A673 (cell line): ENCODE results near the gene ADGRB2. TPM values are rescaled to one million over a fixed set of nuclear protein-coding genes. Genes with fewer than 3 reads are reported as not detected.

ENCODE experiments used
- BruUV-seq: library from RNA; stranded (reverse); fragments of 400-500 nt; replicated peaks from 2 replicates; lab custom pipeline; 2021; lab: Mats Ljungman, UMichigan
- CTCF ChIA-PET: fragments of 300-600 bp; sonication (Branson Sonifier 250); formaldehyde crosslinking; loops from one replicate; lab custom pipeline; 2022; ENCODE audit warnings: antibody characterized with exemption; lab: Charles Lee
- POLR2A ChIA-PET: fragments of 300-600 bp; sonication (Branson Sonifier 250); formaldehyde crosslinking; loops from one replicate; lab custom pipeline; 2022; ENCODE audit warnings: antibody characterized with exemption; ENCODE audit not compliant: low non-redundant PET; lab: Charles Lee
- DNase-seq: peaks from one replicate; pipeline ENCODE4 v3.0.0-alpha.2; 2015; ENCODE audit warnings: low spot score
- H3K27ac ChIP-seq: fragments of 200-600 bp; sonication (generic); 2 replicates; pipeline ENCODE4 v1.5.1; 2016; ENCODE audit warnings: mixed run types, low read depth, mild to moderate bottlenecking, mixed read lengths, antibody characterized with exemption, low read length; ENCODE audit not compliant: poor library complexity, severe bottlenecking
- H3K27me3 ChIP-seq: fragments of 200-600 bp; sonication (generic); replicated peaks from 2 replicates; pipeline ENCODE4 v1.6.1; 2017; ENCODE audit warnings: mixed run types, low read depth, mild to moderate bottlenecking, mixed read lengths, antibody characterized with exemption, low read length; ENCODE audit not compliant: insufficient read depth, poor library complexity
- H3K36me3 ChIP-seq: fragments of 200-600 bp; sonication (generic); 2 replicates; pipeline ENCODE4 v1.6.1; 2016; ENCODE audit warnings: mixed run types, mild to moderate bottlenecking, mixed read lengths, antibody characterized with exemption, low read length; ENCODE audit not compliant: insufficient read depth, poor library complexity, severe bottlenecking
- H3K4me1 ChIP-seq: fragments of 200-600 bp; sonication (generic); 2 replicates; pipeline ENCODE4 v1.6.1; 2017; ENCODE audit warnings: mixed run types, mild to moderate bottlenecking, mixed read lengths, antibody characterized with exemption, low read length; ENCODE audit not compliant: insufficient read depth, poor library complexity, severe bottlenecking
- H3K4me3 ChIP-seq: fragments of 200-600 bp; sonication (generic); 2 replicates; pipeline ENCODE4 v1.5.1; 2016; ENCODE audit warnings: low read depth, mixed run types, mild to moderate bottlenecking, mixed read lengths, low read length; ENCODE audit not compliant: poor library complexity, severe bottlenecking
- H3K9me3 ChIP-seq: fragments of 200-600 bp; sonication (generic); 2 replicates; pipeline ENCODE4 v1.6.1; 2016; ENCODE audit warnings: mixed run types, low read depth, mild to moderate bottlenecking, mixed read lengths, antibody characterized with exemption, low read length; ENCODE audit not compliant: poor library complexity, severe bottlenecking
- CTCF ChIP-seq: fragments of 300-800, 200-600 bp; sonication (generic); conservative IDR thresholded peaks from 2 replicates; pipeline ENCODE4 v1.5.1; 2017; ENCODE audit warnings: low read depth, mild to moderate bottlenecking, antibody characterized with exemption, low read length, moderate library complexity, mixed read lengths
- EZH2 ChIP-seq: fragments of 200-600 bp; sonication (generic); IDR thresholded peaks from 2 replicates; pipeline ENCODE4 v1.6.1; 2017; ENCODE audit warnings: borderline replicate concordance, low read depth, mild to moderate bottlenecking, mixed read lengths, antibody characterized with exemption, low read length; ENCODE audit not compliant: poor library complexity, severe bottlenecking
- intact Hi-C: fragments of 100-400 bp; cut with micrococcal nuclease; formaldehyde crosslinking; loops from one replicate; pipeline ENCODE4 v1.10.0; 2022; ENCODE audit not compliant: unreplicated experiment
- total RNA-seq: library from RNA; stranded (reverse); gene quantifications from 2 replicates; pipeline ENCODE4 v1.2.3, GENCODE V29; 2021

The ADGRB2 gene
- total RNA-seq, 1 experiment from 2014 or later, result 5.9 TPM

- Histone ChIP-seq H3K27me3 (no peaks in the 10 kb centered on the region), H3K9me3 (no peaks in the 10 kb centered on the region), H3K27ac (no peak overlapping the region), H3K36me3 (no peaks in the 10 kb centered on the region), H3K4me3 (no peak overlapping the region), H3K4me1 (no peaks in the 10 kb centered on the region)
- BruUV-seq, result no TSS peak
- CTCF ChIA-PET, result interaction anchor here (0.7 kb wide), 1 partner anchor 34 kb away, joined by 3 read pairs; no protein-coding TSS in a partner anchor
- TF ChIP-seq EZH2 (no peak), CTCF (no peak)
- POLR2A ChIA-PET, result no interaction called here
- no peak for DNase-seq
- intact Hi-C loops, result no loop called here
Measured at GRCh38 chr1:31809698-31810097, 45.6 kb upstream of the ADGRB2 start.

- ChIA-PET CTCF (no interaction called here), POLR2A (no interaction called here)
- Histone ChIP-seq H3K36me3 (no peaks in the 10 kb centered on the region), H3K4me1 (peaks cover 4% of the 10 kb centered on the region), H3K27ac (no peak overlapping the region), H3K9me3 (no peaks in the 10 kb centered on the region), H3K4me3 (no peak overlapping the region), H3K27me3 (no peaks in the 10 kb centered on the region)
- intact Hi-C loops, result no loop called here
- BruUV-seq, result no TSS peak
- TF ChIP-seq EZH2 (no peak), CTCF (no peak)
- no peak for DNase-seq
Measured at GRCh38 chr1:31807273-31808048, 43.3 kb upstream of the ADGRB2 start.

GRCh38 chr1:31805318-31805717, 41.2 kb upstream of the ADGRB2 start:
- no peak for TF ChIP-seq EZH2
- no peak for TF ChIP-seq CTCF
- no peaks in the 10 kb centered on the region for H3K9me3 ChIP-seq
- H3K27me3 ChIP-seq, result no peaks in the 10 kb centered on the region
- H3K4me3 ChIP-seq, result no peak overlapping the region
- ChIA-PET POLR2A (interaction anchor here (0.6 kb wide), 1 partner anchor 508 kb away, joined by 4 read pairs; the partner anchor contains the start of gene ZCCHC17), CTCF (no interaction called here)
- BruUV-seq, result no TSS peak
- intact Hi-C loops, result no loop called here
- no peaks in the 10 kb centered on the region for H3K36me3 ChIP-seq
- H3K27ac ChIP-seq, result no peak overlapping the region
- no peak for DNase-seq
- peaks cover 14% of the 10 kb centered on the region for H3K4me1 ChIP-seq
